ENCODE data around the gene KIAA0930.

DNA sequence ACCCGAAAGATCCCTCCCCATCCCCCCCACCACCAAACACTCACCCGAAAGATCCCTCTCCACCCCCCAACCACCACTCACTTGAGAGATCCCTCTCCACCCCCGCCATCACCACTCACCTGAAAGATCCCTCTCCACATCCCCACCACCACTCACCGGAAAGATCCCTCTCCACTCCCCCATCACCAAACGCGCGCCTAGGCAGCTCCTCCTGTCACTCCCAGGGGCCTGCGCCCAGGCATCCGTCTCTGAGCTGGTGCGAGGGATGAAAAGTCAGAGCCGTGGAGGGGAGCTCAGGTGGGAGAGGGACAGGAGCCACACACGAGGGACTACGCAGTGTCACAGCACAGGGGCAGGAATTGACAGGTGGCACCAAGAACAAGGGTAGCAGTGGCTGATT lies 11.5 kb downstream of the KIAA0930 start:
- TF ChIP-seq EP300 (IDR thresholded peaks at IDR 0.05; ENCODE audit: low read depth) (no peak), POLR2A (IDR thresholded peaks at IDR 0.05) (no peak), POLR2AphosphoS5 (IDR thresholded peaks at IDR 0.05) (no peak)
